ENCODE data around the gene FHIT.
"Not testable (repeated sequence)": the region's sequence is repeated elsewhere in the genome, so short reads cannot be mapped to it uniquely, and the experiment has no call there.

The FHIT gene

GRCh38 chr3:59982510-59982909 is 1268.7 kb downstream of the FHIT start:
- DNase-seq (ENCODE audit: low read depth in 1 of 2, low spot score in 1 of 2): no peak

- no peak for DNase-seq (ENCODE audit: low read depth in 1 of 2, low spot score in 1 of 2)
Measured at GRCh38 chr3:59981377-59981776, 1269.9 kb downstream of the FHIT start.

- no peak for DNase-seq (ENCODE audit: low read depth in 1 of 2, low spot score in 1 of 2)
Measured at GRCh38 chr3:59980576-59980975, 1270.7 kb downstream of the FHIT start.

GRCh38 chr3:59979542-59979941 is 1271.7 kb downstream of the FHIT start:
- no peak for DNase-seq (ENCODE audit: low read depth in 1 of 2, low spot score in 1 of 2)

DNA sequence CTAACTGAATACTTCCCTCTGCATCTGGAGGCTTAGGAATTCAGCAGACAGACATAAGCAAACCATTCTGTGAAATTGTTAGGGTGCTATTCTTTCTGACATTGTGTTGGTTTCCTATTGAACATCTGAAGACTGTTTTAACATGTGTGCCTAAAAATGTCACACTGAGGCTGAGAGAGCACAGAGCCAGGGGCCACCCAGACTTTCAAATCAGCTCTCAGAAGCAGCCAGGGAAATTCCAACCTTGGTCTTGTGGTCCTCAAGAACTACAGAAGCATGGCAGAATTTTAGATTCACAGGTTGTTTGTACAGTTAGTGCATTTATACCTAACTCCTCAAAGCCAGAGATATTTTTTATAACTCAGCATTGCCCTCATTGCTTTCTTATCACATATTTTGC is 1272.3 kb downstream of the FHIT start:
- DNase-seq (ENCODE audit: low read depth in 1 of 2, low spot score in 1 of 2): no peak

- no peak for DNase-seq (ENCODE audit: low read depth in 1 of 2, low spot score in 1 of 2)
Measured at GRCh38 chr3:59970796-59971195, 1280.5 kb downstream of the FHIT start.

- no peak for DNase-seq (ENCODE audit: low read depth in 1 of 2, low spot score in 1 of 2)
Measured at GRCh38 chr3:59970376-59970775, 1280.9 kb downstream of the FHIT start.

GRCh38 chr3:59968513-59969045 is 1282.7 kb downstream of the FHIT start:
- DNase-seq (ENCODE audit: low read depth in 1 of 2, low spot score in 1 of 2): no peak

DNA sequence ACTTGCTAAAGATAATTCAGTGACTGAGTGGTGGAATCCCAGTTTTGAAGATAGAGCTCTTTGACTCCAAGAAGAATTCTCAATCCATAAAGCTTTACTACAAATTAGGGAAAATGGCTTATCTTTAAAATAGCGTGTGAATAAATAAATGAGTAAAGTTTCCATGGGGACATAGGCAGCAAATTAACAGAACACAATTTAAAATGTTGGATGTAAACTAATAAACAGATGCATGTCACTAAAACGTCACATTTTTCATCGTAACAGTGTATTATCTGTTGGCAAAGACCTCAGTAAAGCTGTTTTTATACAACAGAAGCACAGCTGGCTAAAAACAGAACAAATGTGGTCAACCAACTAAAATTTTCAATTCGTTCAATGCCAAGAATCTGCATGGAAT is 1287.6 kb downstream of the FHIT start:
- no peak for DNase-seq (ENCODE audit: low read depth in 1 of 2, low spot score in 1 of 2)

DNA sequence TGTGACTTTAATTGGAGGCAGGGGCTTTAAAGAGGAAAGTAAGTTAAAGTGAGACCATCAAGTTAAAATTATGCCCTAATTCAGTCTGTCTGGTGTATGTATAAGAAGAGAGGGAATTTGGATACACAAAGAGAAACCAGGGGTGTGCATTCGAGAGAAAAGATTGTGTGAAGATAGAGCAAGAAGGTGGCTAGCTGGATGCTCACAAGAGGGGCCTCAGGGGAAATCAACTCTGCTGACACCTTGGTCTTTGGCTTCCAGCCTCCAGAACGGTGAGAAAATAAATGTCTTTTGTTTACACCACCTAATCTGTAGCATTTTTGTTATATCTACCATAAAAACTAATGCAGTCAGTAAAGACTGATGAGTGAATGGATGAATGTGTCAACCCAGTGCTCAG is 1294.1 kb downstream of the FHIT start:
- DNase-seq (ENCODE audit: low read depth in 1 of 2, low spot score in 1 of 2): no peak

GRCh38 chr3:59953104-59953503 is 1298.1 kb downstream of the FHIT start:
- no peak for DNase-seq (ENCODE audit: low read depth in 1 of 2, low spot score in 1 of 2)

GRCh38 chr3:59949311-59949710 is 1301.9 kb downstream of the FHIT start:
- DNase-seq (ENCODE audit: low read depth in 1 of 2, low spot score in 1 of 2): no peak

- DNase-seq (ENCODE audit: low read depth in 1 of 2, low spot score in 1 of 2): no peak
Measured at GRCh38 chr3:59946401-59946800, 1304.9 kb downstream of the FHIT start.

- DNase-seq (ENCODE audit: low read depth in 1 of 2, low spot score in 1 of 2): no peak
Measured at GRCh38 chr3:59940718-59941117, 1310.5 kb downstream of the FHIT start.

DNA sequence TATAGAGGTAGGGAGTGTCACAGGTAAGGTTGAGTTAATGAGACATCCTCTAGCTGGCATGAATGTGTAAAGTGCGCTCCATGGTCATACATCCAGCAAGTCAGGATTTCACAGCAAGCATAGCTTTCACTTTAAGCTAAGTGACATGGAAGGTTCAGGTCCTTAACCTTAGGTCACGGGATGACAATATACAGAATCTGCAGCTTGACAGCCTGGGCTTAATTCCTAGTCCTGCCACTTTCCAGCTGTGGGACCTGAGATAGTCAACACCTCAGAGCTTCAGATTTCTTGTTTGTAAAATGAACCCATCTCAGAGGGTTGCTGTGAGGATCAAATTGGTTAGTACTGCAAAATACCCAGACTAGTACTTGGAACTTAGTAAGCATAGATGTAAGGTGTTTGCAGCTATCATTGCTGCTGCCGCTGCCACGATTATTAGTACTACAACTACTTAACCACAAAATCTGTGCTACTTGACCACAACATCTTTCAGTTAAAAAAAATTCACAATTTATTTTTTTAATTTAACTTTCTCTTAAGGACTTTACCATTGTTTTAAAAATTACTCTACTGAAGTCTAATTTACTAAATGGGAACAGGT is 1311.3 kb downstream of the FHIT start:
- DNase-seq (ENCODE audit: low read depth in 1 of 2, low spot score in 1 of 2): no peak

- DNase-seq (ENCODE audit: low read depth in 1 of 2, low spot score in 1 of 2): no peak
Measured at GRCh38 chr3:59938828-59939227, 1312.4 kb downstream of the FHIT start.

DNA sequence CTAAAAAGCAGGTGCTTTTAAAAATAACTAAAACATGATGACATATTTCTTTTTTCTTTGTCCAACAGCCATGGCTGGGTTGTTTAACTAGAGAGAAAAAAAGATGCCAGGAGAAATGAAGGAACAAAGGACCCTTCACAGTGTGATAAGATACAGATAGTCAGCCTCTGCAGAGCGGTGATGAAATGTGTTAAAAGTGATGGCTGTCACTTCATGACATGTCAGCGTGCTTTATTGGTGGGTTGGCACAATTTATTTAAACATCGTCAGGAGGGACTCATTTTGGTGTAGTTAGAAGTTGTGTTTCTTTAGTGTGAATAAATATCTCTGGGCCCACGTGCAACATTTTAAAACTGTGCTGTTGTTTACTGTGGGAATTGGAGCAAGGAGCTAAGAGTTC is 1314.1 kb downstream of the FHIT start:
- DNase-seq (ENCODE audit: low read depth in 1 of 2, low spot score in 1 of 2): no peak

- no peak for DNase-seq (ENCODE audit: low read depth in 1 of 2, low spot score in 1 of 2)
Measured at GRCh38 chr3:59936472-59936871, 1314.8 kb downstream of the FHIT start.

- no peak for DNase-seq (ENCODE audit: low read depth in 1 of 2, low spot score in 1 of 2)
Measured at GRCh38 chr3:59935025-59935424, 1316.2 kb downstream of the FHIT start.

DNA sequence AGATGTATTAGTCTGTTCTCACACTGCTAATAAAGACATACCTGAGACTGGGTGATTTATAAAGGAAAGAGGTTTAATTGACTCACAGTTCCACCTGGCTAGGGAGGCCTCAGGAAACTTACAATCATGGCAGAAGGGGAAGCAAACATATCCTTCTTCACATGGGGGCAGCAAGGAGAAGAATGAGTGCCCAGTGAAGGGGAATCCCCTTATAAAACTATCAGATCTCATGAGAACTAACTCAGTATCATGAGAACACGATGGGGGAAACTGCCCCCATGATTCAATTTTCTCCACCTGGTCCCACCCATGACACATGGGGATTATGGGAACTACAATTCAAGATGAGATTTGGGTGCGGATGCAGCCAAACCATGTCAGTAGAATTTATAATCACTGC is 1316.7 kb downstream of the FHIT start:
- DNase-seq (ENCODE audit: low read depth in 1 of 2, low spot score in 1 of 2): not testable (repeated sequence)

DNA sequence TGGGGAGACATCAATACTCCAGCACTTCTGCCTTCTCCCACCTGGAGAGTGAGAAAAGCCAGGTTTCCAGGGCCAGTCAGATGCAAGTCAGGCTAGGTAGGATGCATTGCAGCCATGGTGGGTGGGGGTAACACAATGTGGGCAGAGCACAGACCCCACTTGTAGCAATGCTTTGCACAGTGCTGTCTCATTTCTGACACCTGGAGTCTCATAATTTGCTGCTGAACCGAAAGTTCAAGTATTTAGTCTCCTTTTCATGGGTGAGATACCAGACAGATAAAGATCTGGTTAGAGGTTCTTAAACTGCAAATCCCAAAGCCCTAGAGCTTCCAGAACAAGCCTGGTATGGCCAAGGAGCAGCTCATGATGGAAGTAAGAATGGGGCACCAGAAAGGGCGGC is 1321.1 kb downstream of the FHIT start:
- DNase-seq (ENCODE audit: low read depth in 1 of 2, low spot score in 1 of 2): no peak

DNA sequence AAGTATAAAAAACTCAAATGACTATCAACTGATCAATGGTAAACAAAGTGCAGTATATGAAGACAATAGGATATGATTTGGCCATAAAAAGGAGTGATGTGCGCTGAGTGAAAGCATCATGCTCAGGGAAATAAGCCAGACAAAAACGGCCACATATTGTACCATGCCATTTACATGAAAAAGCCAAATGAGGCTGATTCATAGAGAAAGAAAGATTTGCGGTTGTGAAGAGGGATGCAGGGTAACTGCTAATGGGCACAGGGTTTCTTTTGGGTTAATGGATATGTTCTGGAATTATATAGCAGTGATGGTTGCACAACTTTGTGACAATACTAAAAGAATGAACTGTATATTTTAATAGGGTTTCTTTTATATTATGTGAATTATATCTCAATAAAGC is 1324.2 kb downstream of the FHIT start:
- DNase-seq (ENCODE audit: low read depth in 1 of 2, low spot score in 1 of 2): no peak

DNA sequence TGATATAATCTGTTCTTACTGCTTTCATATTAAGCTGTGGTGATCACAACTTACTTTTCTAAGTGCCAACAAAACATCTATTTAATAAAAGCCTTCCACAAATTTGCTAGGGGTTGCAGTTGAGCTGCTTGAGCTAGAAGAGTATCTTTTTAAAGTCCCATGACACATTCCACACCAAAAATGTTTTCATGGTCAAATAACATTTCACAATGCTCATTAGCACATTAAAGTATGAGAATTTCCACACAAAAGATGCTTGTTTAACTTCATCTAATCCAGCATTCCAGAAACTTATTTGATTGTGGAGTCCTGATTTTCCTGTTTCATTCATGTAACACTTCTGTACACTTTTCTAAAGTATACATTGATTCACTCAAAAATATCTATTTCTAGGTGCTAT is 1325.3 kb downstream of the FHIT start:
- no peak for DNase-seq (ENCODE audit: low read depth in 1 of 2, low spot score in 1 of 2)

DNA sequence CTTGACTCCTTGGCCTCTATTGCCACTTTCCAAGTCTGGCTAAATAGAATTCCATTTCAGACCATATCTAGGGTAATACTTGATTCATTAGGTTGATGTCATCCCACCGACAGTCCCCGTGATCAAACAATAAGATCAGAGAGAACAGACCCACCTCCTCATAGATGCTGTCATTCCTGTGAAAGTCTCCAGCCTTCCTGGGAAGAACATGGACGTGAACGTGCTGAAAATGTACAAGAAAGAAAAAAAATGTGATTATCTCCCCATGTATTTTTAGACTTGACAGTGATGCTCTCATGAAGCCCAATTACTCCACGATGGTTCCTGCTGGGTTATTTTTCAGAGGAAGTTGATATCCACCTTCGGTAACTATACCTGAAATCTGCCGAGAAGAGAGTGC is 1329.1 kb downstream of the FHIT start:
- no peak for DNase-seq (ENCODE audit: low read depth in 1 of 2, low spot score in 1 of 2)

All from stimulated activated CD4-positive, alpha-beta T cell treated with anti-CD3 and anti-CD28 coated beads, Interleukin-15, amount 100 ng/mL, for 1 hour (primary cell).